HepG2 (cell line): ENCODE results near the gene PAFAH1B2. TPM values are rescaled to one million over a fixed set of nuclear protein-coding genes. Genes with fewer than 3 reads are reported as not detected.
"Not testable (repeated sequence)": the region's sequence is repeated elsewhere in the genome, so short reads cannot be mapped to it uniquely, and the experiment has no call there.

Source experiments
- ATAC-seq: fragments of 200-7000 bp; cut with Tn5 transposase; 3 replicates; pipeline ENCODE4 v1.9.1; 2020; ENCODE audit warnings: mild to moderate bottlenecking, moderate library complexity
- BruUV-seq: library from RNA; stranded (reverse); fragments of 400-500 nt; replicated peaks from 2 replicates; lab custom pipeline; 2021; lab: Mats Ljungman, UMichigan
- CTCF ChIA-PET: fragments of 300-600 bp; formaldehyde crosslinking; extraction: SDS; loops from one replicate; lab custom pipeline; 2021; ENCODE audit warnings: low total read pairs, inconsistent platforms, low intra/inter-chr PET ratio; lab: Yijun Ruan, JAX
- POLR2A ChIA-PET: fragments of 350-600 bp; sonication (Branson Sonifier 250); formaldehyde crosslinking; loops from one replicate; lab custom pipeline; 2020; ENCODE audit warnings: antibody characterized with exemption, inconsistent platforms; lab: Yijun Ruan, JAX
- DNase-seq: peaks from one replicate; pipeline ENCODE4 v3.0.0-alpha.2; 2015; ENCODE audit warnings: low spot score
- FAIRE-seq: peaks from 3 replicates; lab custom pipeline; 2011; peaks lifted over from hg19 to GRCh38; lab: Jason Lieb, UNC
- H2AFZ ChIP-seq: one replicate; pipeline ENCODE4 v1.6.1; 2011; ENCODE audit warnings: low read length, inconsistent platforms
- H3K27ac ChIP-seq: fragments of 300-600 bp; 3 replicates; pipeline ENCODE4 v1.8.0; 2011; ENCODE audit warnings: mixed run types, mild to moderate bottlenecking, mixed read lengths, low read length, inconsistent platforms; ENCODE audit not compliant: insufficient read depth; ENCODE audit errors: extremely low read length
- H3K27me3 ChIP-seq, 2 experiments: fragments of 200-600 bp in 1 of 2; 2 replicates in 1 of 2; 3 replicates in 1 of 2; pipeline versions ENCODE4 v1.6.0 to v1.8.0; 2011; ENCODE audit warnings: low read length in 2 of 2, mild to moderate bottlenecking in 2 of 2, moderate library complexity in 2 of 2, inconsistent platforms in 1 of 2; ENCODE audit not compliant: insufficient read depth in 2 of 2, control insufficient read depth in 1 of 2
- H3K36me3 ChIP-seq, 2 experiments: fragments of 200-600 bp in 1 of 2; replicated peaks in 1 of 2; 2 replicates in 1 of 2; 3 replicates in 1 of 2; pipeline versions ENCODE4 v1.5.1 to v1.8.0; 2011; ENCODE audit warnings: low read length in 2 of 2, inconsistent platforms in 1 of 2; ENCODE audit not compliant: insufficient read depth in 2 of 2, control insufficient read depth in 1 of 2
- H3K4me1 ChIP-seq: 2 replicates; pipeline ENCODE4 v1.5.1; 2012; ENCODE audit warnings: low read length, inconsistent platforms; ENCODE audit not compliant: insufficient read depth
- H3K4me2 ChIP-seq: 2 replicates; pipeline ENCODE4 v1.6.0; 2011; ENCODE audit warnings: low read depth, low read length, inconsistent platforms
- H3K4me3 ChIP-seq, 3 experiments: fragments of 200-600 bp in 1 of 3; sonication (generic), shearing (Covaris generic) in 1 of 3; replicated peaks in 1 of 3; 2 replicates each; pipeline ENCODE4 v1.5.1; 2011 to 2016; ENCODE audit warnings: low read length in 3 of 3, inconsistent platforms in 2 of 3, low read depth in 2 of 3, mild to moderate bottlenecking in 2 of 3, control low read depth in 1 of 3, mixed read lengths in 1 of 3; ENCODE audit not compliant: insufficient read depth in 1 of 3
- H3K79me2 ChIP-seq: one replicate; pipeline ENCODE4 v1.6.1; 2011; ENCODE audit warnings: low read length, inconsistent platforms; ENCODE audit not compliant: insufficient read depth
- H3K9ac ChIP-seq: 2 replicates; pipeline ENCODE4 v1.6.0; 2011; ENCODE audit warnings: mild to moderate bottlenecking, low read depth, low read length, inconsistent platforms; ENCODE audit not compliant: insufficient read depth
- H3K9me3 ChIP-seq: 2 replicates; pipeline ENCODE4 v1.5.1; 2012; ENCODE audit warnings: mild to moderate bottlenecking, low read length
- H4K20me1 ChIP-seq: 2 replicates; pipeline ENCODE4 v1.6.0; 2011; ENCODE audit warnings: inconsistent platforms, mild to moderate bottlenecking, low read length, moderate library complexity; ENCODE audit not compliant: insufficient read depth
- CTCF ChIP-seq: sonication (generic); formaldehyde crosslinking; IDR thresholded peaks from 2 replicates; pipeline ENCODE4 v1.5.0; 2020; ENCODE audit warnings: mild to moderate bottlenecking, missing genetic modification reagents, moderate library complexity
- FOSL2 ChIP-seq: sonication (generic); formaldehyde crosslinking; IDR thresholded peaks from 2 replicates; pipeline ENCODE4 v1.4.0; 2020; ENCODE audit warnings: missing genetic modification reagents
- SAP130 ChIP-seq: IDR thresholded peaks from 2 replicates; pipeline ENCODE4 v1.6.1; 2016; ENCODE audit warnings: low read depth
- STAG1 ChIP-seq: sonication (generic); formaldehyde crosslinking; IDR thresholded peaks from 2 replicates; pipeline ENCODE4 v1.4.0; 2020; ENCODE audit warnings: missing genetic modification reagents
- TFAP4 ChIP-seq: sonication (generic); IDR thresholded peaks from 2 replicates; pipeline ENCODE4 v1.6.1; 2016; ENCODE audit warnings: low read depth, borderline replicate concordance
- ZFY ChIP-seq: sonication (generic); formaldehyde crosslinking; IDR thresholded peaks from 2 replicates; pipeline ENCODE4 v1.4.0; 2020; ENCODE audit warnings: missing genetic modification reagents
- ZNF687 ChIP-seq: sonication (generic); formaldehyde crosslinking; IDR thresholded peaks from 2 replicates; pipeline ENCODE4 v1.5.1; 2020; ENCODE audit warnings: mild to moderate bottlenecking, missing genetic modification reagents, moderate library complexity
- WGBS: methylation state at CpG from one replicate; pipeline ENCODE4 v1.1.6; 2017; ENCODE audit warnings: low lambda C conversion rate; 5-methylcytosine and 5-hydroxymethylcytosine counted together
- in situ Hi-C: cut with HindIII; loops from 2 replicates; pipeline ENCODE4 v1.10.0; 2017; ENCODE audit warnings: low pct_unique_long_range_greater_than_20kb; ENCODE audit not compliant: extremely low pct_ligation_motif_present
- intact Hi-C: fragments of 100-400 bp; cut with micrococcal nuclease; formaldehyde crosslinking; loops from one replicate; pipeline ENCODE4 v1.10.0; 2022; ENCODE audit not compliant: unreplicated experiment
- polyA plus RNA-seq, 8 experiments: library from polyadenylated mRNA; depleted of rRNA in 3 of 8; stranded (reverse) in 7 of 8; unstranded in 1 of 8; fragments of >200 nt; fragmentation: Illumina TruSeq in 4 of 8; extraction: Trizol in 4 of 8; gene quantifications; 2 replicates each; pipeline versions ENCODE4 v1.2.1 to v1.2.3, GENCODE V29; 2011 to 2016; ENCODE audit warnings: low read depth in 4 of 8, missing spikeins in 1 of 8, mixed read lengths in 1 of 8; ENCODE audit not compliant: insufficient read depth in 1 of 8
- total RNA-seq, 5 experiments: library from RNA; depleted of rRNA; stranded (reverse); fragments of >200 nt; fragmentation: Illumina TruSeq; extraction: Trizol; gene quantifications; 2 replicates each; pipeline ENCODE4 v1.2.3, GENCODE V29; 2016; ENCODE audit warnings: low read depth in 1 of 5

The PAFAH1B2 gene
- total and polyA plus RNA-seq, 2 of the 13 experiments (the other 11 are each of a cell fraction or from before 2014, with no cell fraction given): 28.8 to 104 TPM

GRCh38 chr11:117206111-117206510, 62.0 kb downstream of the PAFAH1B2 start:
- in situ Hi-C loops: loop anchor here (5.0 kb wide), 1 partner anchor 74 kb away; no protein-coding TSS in a partner anchor
- BruUV-seq, CTCF ChIA-PET, H2AFZ ChIP-seq, H3K36me3 ChIP-seq, H3K9ac ChIP-seq, POLR2A ChIA-PET, DNase-seq, H3K27ac ChIP-seq, H3K27me3 ChIP-seq, H4K20me1 ChIP-seq, FAIRE-seq, H3K9me3 ChIP-seq, H3K79me2 ChIP-seq, H3K4me1 ChIP-seq: not testable (repeated sequence)
- peak; percentile 15 for ATAC-seq
- 64% methylated on average over 7 of the region's 8 CpGs for WGBS
- H3K4me2 ChIP-seq: peak overlapping the region; percentile 53; the same call in 1 of the 2 replicates
- intact Hi-C loops: loop anchor here (5.0 kb wide), 1 partner anchor 74 kb away; no protein-coding TSS in a partner anchor
- H3K4me3 ChIP-seq: peak overlapping the region in 2 of 3 experiments; percentile 12 to 30; a peak in 2 of 6 replicates

GRCh38 chr11:117206859-117207258, 62.8 kb downstream of the PAFAH1B2 start:
- CTCF ChIA-PET, H3K27ac ChIP-seq, H3K4me1 ChIP-seq, BruUV-seq, H3K9me3 ChIP-seq, POLR2A ChIA-PET, H3K9ac ChIP-seq, H4K20me1 ChIP-seq, H3K4me3 ChIP-seq, H2AFZ ChIP-seq, H3K79me2 ChIP-seq, H3K36me3 ChIP-seq, H3K27me3 ChIP-seq: not testable (repeated sequence)
- intact Hi-C loops: loop anchor here (5.0 kb wide), 1 partner anchor 75 kb away; no protein-coding TSS in a partner anchor
- FAIRE-seq: peak; percentile 84
- peak; percentile 32; the same call in 1 of the 2 replicates for TF ChIP-seq ZNF687 (CRISPR knock-in tag)
- 0 out of 2 replicates have a peak, but pooled peaks have one; percentile 17 for TF ChIP-seq ZFY (CRISPR knock-in tag)
- TF ChIP-seq CTCF (CRISPR knock-in tag): peak; percentile 43
- peak; percentile 39 for TF ChIP-seq SAP130 (CRISPR knock-in tag)
- TF ChIP-seq STAG1 (CRISPR knock-in tag): peak; percentile 40
- peak; percentile 51; the same call in 1 of the 2 replicates for TF ChIP-seq TFAP4
- peak; percentile 22; the same call in 1 of the 2 replicates for TF ChIP-seq FOSL2 (CRISPR knock-in tag)
- H3K4me2 ChIP-seq: peak overlapping the region; percentile 32; the same call in 1 of the 2 replicates
- DNase-seq: peak; percentile 47
- no CpG with 5 or more reads among the region's 11 CpGs for WGBS
- in situ Hi-C loops: loop anchor here (5.0 kb wide), 1 partner anchor 75 kb away; no protein-coding TSS in a partner anchor
- peak; percentile 90 for ATAC-seq
